ENCODE measurements around the gene MISP.

GRCh38 chr19:728011-728410, 22.9 kb upstream of the MISP start:
- no peak for TF ChIP-seq RARB (CRISPR knock-in tag; IDR thresholded peaks at IDR 0.05)
- TF ChIP-seq ZNF8 (CRISPR knock-in tag; IDR thresholded peaks at IDR 0.05), result no peak
- TF ChIP-seq, protein P1, sequence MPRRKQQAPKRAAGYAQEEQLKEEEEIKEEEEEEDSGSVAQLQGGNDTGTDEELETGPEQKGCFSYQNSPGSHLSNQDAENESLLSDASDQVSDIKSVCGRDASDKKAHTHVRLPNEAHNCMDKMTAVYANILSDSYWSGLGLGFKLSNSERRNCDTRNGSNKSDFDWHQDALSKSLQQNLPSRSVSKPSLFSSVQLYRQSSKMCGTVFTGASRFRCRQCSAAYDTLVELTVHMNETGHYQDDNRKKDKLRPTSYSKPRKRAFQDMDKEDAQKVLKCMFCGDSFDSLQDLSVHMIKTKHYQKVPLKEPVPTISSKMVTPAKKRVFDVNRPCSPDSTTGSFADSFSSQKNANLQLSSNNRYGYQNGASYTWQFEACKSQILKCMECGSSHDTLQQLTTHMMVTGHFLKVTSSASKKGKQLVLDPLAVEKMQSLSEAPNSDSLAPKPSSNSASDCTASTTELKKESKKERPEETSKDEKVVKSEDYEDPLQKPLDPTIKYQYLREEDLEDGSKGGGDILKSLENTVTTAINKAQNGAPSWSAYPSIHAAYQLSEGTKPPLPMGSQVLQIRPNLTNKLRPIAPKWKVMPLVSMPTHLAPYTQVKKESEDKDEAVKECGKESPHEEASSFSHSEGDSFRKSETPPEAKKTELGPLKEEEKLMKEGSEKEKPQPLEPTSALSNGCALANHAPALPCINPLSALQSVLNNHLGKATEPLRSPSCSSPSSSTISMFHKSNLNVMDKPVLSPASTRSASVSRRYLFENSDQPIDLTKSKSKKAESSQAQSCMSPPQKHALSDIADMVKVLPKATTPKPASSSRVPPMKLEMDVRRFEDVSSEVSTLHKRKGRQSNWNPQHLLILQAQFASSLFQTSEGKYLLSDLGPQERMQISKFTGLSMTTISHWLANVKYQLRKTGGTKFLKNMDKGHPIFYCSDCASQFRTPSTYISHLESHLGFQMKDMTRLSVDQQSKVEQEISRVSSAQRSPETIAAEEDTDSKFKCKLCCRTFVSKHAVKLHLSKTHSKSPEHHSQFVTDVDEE (CRISPR knock-in tag; IDR thresholded peaks at IDR 0.05), result no peak
- TF ChIP-seq, protein P2, sequence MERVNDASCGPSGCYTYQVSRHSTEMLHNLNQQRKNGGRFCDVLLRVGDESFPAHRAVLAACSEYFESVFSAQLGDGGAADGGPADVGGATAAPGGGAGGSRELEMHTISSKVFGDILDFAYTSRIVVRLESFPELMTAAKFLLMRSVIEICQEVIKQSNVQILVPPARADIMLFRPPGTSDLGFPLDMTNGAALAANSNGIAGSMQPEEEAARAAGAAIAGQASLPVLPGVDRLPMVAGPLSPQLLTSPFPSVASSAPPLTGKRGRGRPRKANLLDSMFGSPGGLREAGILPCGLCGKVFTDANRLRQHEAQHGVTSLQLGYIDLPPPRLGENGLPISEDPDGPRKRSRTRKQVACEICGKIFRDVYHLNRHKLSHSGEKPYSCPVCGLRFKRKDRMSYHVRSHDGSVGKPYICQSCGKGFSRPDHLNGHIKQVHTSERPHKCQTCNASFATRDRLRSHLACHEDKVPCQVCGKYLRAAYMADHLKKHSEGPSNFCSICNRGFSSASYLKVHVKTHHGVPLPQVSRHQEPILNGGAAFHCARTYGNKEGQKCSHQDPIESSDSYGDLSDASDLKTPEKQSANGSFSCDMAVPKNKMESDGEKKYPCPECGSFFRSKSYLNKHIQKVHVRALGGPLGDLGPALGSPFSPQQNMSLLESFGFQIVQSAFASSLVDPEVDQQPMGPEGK (CRISPR knock-in tag; IDR thresholded peaks at IDR 0.05; ENCODE audit: borderline replicate concordance), result no peak
- TF ChIP-seq SNAI2 (CRISPR knock-in tag; IDR thresholded peaks at IDR 0.05), result no peak
- TF ChIP-seq, protein P3, sequence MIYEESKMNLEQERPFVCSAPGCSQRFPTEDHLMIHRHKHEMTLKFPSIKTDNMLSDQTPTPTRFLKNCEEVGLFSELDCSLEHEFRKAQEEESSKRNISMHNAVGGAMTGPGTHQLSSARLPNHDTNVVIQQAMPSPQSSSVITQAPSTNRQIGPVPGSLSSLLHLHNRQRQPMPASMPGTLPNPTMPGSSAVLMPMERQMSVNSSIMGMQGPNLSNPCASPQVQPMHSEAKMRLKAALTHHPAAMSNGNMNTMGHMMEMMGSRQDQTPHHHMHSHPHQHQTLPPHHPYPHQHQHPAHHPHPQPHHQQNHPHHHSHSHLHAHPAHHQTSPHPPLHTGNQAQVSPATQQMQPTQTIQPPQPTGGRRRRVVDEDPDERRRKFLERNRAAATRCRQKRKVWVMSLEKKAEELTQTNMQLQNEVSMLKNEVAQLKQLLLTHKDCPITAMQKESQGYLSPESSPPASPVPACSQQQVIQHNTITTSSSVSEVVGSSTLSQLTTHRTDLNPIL (CRISPR knock-in tag; IDR thresholded peaks at IDR 0.05; ENCODE audit: low read depth), result no peak
- TF ChIP-seq OSR1 (CRISPR knock-in tag; IDR thresholded peaks at IDR 0.05), result no peak
- TF ChIP-seq ISL1 (CRISPR knock-in tag; IDR thresholded peaks at IDR 0.05), result no peak
- no peak for TF ChIP-seq ZC3H10 (CRISPR knock-in tag; IDR thresholded peaks at IDR 0.05)
- no peak for TF ChIP-seq TCF4 (CRISPR knock-in tag; IDR thresholded peaks at IDR 0.05; ENCODE audit: borderline replicate concordance)
